Measurements from ENCODE around the gene TTC31.
A peak's percentile ranks its signal among the peaks of the same experiment; 100 is the strongest.
"Not testable (repeated sequence)": the region's sequence is repeated elsewhere in the genome, so short reads cannot be mapped to it uniquely, and the experiment has no call there.

TTC31 gene

DNA sequence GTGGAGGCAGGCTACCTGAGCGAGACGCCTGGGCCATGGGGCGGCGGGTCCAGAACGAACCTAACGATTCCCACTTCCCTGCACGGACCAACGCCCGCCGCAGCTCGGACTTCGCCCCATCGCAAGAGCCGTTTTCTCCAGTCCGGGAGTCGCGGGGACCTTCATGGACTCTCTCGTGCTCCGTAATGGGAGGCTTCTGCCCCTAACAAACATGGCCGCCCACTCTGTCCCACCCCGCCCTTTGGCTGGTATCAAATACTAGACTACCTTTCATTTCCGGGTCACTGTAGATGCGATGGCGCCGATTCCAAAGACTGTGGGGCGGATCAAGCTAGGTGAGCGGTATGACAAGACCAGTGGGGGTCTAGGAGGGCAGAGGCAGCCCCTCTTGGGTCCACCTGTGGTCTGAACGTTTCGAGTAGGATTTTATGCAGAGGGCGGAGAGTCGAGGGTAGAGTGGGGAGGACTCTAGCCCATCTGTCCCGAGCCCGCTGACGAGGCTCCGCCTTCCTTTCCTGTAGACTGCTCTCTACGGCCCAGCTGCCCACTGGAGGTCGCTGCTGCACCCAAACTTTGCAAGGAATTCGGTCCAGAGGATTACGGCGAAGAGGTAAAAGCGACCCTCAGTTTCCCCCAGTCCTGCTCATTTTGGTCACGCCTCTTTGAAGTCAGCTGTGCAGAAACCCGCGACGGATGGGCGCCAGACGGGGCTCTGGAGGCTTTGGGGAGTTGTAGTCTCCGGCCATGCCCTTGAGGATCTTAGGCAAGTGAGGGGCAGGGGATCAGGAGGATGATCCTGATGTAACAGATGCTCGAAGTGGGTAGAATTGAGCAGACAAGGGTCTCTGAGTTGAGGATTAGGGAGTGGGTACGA lies at the start of gene TTC31, which contains the start of gene CCDC142:
TTC31 (plus strand) TSS at position 281 of the 874 bp plus-strand sequence; CDS start at position 296, 15 bp downstream.
CCDC142 (minus strand) TSS at position 198 of the 874 bp plus-strand sequence; CDS start at position 37, 161 bp downstream.
- peak; percentile 93 for DNase-seq (ENCODE audit: low read depth)

DNA sequence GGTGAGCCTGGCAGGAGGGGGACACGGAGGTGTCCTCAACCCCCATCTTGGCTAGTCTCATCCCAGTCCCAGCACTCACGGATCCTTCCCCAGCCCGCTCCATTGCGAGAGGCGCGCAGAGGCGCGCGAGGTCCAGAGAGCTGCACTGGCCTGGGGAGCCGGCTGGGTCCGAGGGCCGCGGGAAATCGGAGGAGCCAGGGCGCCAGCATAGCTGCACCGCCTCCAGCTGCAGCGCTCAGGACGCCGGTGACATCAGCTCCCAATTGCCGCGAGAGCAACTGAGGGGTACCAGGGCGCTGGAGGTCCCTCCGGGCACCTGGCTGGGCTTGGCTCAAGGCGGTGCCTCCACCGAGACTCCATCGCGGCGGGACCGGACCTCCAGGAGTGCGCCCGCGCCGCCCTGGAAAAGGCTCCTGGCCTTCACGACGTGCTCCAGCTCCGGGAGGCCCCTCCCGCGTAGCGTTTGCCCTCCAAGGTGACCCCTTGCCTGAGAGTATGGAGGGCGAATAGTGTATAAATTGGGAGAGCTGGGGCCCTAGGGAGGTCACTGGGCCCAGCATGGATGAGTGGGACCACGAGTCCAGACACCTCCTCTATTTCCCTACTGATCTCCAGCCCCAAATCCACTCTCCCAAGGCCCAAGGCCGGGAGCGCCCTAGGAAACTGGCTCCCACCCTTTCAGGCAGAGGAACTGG lies 46.6 kb upstream of the TTC31 start:
- DNase-seq (ENCODE audit: low read depth): no peak

DNA sequence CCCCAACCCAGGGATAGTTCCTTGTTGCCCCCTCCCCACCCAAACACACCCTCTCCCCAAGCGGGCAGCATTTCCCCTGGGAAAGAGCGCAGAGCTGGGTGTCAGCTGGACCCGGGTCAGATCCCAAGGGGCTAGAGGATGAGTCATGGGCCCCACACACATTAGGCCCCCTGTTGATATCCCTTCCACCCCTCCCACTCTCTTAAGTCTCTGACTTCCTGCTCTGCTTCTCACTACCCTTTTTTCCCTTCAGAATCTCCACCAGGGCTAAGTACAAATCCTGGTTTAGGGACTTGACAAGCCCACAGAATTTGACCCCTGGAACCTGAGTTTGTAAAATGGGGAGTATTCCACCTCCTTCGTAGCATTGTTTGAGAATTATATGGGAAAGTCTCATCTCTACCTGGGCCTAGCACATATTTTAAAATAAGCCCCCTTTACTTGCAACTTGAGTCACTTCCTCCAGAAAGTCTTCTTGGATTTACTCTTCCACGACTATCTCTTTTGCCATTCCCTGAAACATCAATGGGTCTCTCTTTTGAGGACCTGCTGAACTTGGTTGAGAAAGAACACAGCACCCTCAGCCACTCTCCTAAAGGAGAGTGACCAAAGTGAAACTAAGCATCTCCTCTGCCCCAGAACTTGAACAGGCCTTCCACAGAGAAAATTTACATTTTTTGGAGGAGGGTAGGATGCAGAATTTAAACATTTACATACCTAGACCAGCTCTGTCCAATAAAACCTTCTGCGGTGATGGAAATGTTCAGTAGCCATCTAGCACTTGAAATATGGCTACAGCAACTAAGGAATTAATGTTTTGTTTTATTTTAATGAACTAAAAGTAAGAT lies 45.8 kb upstream of the TTC31 start:
- DNase-seq (ENCODE audit: low read depth): no peak

DNA sequence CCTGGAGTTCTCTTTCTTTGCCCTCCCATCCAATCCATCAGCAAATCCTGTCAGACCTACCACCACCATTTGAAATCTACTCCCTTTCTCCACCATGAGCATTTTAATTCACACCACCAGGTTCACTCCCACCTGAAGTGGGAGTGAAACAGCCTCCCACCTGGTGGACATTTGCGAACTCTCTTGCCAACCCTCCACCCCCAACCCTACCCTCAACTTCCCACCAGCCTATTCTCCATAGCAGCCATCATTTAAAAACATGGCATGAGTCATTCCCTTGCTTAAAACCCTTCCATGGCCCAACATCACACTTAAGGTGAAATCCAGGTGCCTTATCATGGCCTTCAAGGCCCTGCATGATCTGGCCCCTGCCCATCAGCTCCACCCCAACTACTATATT lies 44.6 kb upstream of the TTC31 start:
- no peak for DNase-seq (ENCODE audit: low read depth)

DNA sequence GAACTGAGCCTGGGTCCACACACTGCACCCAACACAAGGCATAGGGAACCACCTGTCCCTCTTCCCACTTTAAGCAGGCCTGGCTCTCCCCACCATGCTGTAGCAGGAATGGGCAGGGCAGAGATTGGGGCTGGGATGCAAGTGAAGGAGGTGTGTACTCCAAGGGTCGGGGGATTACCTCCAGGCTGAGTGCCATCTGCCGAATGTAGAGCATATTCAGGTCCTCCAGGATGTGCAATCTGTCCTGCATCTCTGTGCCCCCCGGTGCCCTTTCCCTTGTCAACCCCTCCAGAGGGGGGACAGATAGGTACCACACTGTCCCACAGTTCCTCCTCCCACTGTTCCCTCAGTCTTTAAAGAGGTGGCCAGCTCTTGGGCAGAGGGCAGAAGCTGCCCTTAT lies 43.5 kb upstream of the TTC31 start:
- no peak for DNase-seq (ENCODE audit: low read depth)

DNA sequence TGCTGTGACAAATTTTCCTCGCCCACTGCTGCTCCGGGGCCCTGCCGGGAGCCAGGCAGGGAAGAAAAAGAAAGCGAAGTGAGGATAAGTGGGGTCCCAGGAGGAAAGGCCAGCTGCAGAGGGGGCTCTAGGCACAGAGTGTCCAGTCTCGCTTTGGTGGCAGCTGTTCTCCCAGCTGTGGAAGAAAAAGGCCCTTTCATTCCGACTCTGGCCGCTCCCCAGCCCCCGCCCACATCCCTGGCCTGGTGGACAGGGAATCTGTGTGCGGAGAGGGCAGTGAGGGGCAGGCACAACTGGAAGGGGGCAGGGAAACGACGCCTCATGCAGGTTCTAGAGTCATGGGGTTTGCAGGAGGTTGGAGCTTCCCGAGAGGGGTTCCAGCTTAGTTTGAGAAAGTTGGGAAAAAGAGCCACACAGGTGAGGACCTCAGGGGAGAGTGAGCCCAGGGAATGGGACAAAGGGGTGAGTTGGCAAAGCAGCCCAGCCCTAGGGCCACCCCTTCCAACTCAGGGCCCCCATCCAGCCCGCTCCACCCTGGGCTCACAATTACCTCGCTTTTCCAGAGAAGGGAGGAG lies 43.0 kb upstream of the TTC31 start:
- DNase-seq (ENCODE audit: low read depth): peak; percentile 55

DNA sequence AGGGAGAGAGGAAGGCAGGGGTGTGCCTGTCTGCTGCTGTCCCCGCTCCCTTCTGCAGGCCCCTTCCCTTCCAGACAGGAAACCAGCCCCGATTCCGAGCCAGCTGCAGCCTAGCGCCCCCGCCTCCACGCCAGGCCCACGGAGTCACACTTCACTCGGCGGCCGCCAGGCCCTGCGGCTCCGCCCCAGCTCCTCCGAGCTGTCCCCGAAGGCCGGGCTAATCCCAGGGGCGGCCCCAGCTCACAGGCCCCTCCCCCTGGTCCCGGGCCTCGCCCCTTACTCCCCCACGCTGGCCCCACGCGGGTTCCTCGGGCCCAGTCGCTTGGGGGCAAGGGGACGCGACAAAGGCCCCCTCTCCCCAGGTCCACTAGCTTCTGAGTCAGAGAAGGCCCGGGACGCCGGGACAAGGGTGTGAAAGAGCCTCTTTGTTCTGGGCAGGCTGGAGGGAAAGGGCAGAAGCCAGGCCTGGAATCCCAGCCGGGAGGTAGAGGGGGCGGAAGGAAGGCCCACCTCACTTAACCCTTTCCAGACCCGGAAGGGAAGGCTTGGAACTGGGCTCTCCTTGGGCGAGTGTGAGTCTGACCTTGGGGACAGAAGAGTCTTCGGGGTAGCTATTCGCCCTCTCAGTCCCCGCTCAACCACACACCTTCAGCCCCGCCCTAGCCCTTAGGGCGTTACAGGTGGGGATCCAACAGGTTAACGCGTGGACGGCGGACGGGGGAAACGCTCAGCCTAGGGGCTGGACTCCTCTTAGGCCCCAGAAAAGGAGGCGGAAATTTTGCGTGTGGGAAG lies 42.3 kb upstream of the TTC31 start:
- DNase-seq (ENCODE audit: low read depth): peak; percentile 83

DNA sequence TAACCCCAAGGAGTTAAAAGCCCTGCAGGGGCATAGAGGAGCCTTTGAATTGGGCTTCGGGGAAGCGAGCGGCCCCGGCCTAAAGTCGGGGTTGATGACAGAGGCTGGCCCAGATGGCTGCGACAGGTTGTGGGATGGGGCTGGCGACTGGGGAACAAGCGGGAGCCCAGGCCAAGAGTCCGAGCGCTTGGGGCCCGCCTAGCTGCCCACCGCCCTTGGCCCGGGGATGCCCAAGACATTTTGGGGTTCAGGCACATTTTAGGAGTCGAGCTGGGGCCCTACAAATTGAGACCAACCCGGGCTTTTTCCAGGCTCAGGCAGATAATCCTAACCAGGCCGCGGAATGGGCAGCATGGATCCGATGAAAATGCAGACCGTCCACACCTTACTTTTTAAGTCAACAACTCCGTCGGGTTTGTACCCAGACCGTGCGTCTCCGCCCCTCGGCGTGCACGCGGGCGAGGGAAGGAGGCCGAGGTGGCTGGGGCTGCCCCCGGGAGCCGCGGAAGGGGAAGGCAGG lies 41.7 kb upstream of the TTC31 start:
- DNase-seq (ENCODE audit: low read depth): no peak

DNA sequence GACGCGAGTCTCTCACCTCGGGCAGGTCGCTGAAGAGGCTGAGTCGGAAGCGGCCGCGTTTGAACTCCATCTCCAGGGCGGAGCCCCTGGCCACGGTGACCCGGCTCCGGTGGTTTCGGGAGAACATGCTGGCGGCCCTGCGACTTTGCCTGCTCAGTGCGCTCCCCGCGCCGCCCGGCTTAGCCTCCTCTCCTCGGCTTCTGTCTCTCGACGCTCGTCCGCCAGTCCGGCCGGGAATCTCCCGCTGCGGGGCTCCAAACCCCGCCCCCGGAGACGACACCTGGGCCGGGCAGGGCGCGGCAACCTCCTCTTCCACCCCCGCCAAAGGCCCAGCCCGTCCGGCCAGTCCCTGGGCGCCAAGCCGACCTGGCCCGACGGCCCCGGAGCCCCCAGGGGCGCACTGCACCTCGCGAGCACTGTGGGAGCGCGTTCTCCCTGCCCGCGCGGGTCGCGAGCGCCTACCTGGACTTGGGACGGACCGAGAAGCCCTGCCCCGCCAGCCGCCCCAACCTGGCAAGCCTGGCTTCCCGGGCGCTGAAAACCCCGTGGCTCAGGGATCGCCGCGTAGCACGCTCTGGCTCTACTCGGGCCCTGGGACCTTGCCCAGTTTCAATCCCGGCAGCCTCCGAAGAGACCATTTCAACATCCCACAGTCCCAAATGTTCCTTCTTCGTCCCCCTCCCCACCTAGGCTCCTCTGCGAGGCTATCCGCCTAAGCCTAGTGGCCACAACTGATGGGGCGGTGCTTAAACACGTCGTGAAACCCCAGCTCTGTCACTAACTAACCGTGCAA lies 41.0 kb upstream of the TTC31 start, which contains the start of gene RTKN:
RTKN (minus strand) TSS at position 248 of the 793 bp plus-strand sequence; CDS start at position 127, 121 bp downstream.
- no peak for DNase-seq (ENCODE audit: low read depth)

DNA sequence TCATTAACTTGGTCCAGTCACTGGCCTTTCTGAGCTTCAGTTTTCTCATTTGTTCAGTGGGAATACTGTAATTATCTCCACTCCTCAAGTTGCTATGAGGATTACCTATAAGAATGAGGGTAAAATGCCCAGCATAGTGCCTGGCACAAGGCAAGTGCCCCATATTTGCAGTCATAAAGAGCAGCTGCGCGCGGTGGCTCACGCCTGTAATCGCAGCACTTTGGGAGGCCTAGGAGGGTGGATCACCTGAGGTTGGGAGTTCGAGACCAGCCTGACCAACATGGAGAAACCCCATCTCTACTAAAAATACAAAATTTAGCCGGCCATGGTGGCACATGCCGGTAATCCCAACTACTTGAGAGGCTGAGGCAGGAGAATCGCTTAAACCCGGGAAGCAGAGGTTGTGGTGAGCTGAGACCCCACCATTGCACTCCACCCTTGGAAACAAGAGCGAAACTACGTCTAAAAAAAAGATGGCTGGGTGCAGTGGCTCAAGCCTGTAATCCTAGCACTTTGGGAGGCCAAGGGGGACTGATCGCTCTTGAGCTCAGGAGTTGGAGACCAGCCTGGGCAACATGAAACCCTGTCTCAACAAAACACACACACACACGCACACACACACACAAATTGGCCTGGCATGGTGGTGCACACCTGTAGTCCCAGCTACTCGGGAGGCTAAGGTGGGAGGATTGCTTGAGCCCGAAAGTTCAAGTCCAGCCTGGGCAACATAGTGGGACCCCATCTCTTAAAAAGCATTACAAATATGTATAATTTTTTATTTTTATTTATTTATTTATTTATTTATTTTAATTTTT lies 40.2 kb upstream of the TTC31 start:
- not testable (repeated sequence) for DNase-seq (ENCODE audit: low read depth)

DNA sequence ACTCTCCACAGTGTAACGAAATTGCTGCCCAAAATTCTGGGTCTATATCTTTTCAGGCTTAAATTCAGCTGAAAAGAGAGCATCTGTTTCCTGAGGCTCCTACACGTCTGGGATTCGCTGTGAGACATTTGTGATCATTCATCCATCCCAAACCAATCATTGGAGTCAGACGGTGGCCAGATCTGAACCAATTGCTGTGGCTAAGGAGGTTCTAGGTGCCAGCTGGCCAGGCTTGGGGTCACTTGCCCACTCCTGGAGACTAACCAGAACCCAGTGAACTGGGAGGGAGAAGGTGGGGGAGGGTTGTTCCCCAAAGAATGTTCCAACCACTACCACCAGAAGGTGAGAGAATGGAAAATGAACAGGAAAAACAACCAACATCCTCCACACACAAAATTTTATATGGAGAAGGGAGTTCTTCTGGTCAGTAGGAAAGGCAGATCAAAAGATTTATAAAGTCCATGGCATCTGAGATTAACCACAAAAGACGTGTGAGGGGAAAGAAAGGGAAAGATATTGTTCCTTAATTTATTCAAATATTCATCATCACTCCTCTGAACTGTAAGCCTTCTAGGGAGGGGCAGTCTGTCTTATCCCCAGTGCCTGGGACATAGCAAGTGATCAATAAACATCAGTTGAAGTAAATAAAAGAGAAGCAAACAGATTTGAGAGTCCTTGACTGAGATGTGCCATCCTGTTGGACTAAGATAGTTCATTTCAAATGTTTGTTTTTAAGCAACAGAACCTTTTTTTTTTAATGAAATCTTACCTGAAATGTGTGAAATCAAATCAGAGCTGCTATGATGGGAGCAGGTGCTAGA lies 38.2 kb upstream of the TTC31 start:
- no peak for DNase-seq (ENCODE audit: low read depth)

DNA sequence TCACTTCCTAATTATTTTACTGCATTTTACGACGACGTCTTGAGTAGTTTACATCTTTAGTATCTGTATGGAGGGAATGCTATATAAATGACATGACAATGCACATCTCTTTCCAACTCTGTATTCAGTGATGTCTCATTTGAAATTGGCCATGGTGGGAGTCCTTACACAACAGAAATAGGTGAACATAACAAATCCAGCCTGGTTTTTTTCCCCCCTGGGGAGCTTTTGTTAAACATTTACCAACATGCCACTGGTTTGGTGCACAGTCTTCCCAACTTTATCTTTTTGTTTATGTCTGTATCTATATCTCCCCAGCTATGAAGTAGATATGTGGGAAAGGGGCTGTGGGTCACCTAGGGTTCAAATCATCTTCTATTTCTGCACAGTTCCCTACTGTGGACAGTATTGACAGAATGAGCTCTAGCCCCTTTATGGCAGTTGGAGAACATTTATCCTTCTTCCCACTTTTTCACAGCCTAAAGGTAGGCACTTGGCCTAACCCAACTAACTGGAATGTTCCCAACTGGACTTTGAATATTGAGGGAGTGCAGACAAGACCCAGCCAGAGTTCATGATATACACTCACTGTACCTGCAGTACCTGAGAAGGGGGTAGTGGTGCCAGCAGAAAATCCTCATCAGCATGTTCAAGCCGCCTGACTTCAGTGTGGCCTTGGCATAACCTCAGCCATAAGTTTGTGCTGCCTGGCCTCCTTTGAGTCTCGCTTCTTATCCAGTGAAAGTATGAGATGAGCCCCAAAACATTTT lies 35.5 kb upstream of the TTC31 start:
- no peak for DNase-seq (ENCODE audit: low read depth)

DNA sequence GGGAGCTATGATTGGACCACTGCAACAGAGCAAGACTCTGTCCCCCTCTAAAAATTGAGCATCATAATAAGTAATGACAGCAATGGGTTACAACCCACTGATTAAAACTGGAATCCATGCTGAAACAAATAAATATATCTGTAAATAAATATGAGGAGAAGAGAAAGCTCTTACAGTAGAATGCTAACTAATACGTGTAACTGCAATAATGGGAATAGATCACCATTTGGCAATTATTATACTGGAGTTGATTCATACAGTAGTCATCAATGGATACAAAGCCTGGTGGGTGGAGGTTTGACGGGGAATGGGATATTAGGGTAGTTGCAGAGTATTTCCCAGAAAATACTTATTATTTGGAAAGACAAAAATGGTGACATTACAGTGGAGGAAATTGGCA lies 34.1 kb upstream of the TTC31 start:
- no peak for DNase-seq (ENCODE audit: low read depth)

DNA sequence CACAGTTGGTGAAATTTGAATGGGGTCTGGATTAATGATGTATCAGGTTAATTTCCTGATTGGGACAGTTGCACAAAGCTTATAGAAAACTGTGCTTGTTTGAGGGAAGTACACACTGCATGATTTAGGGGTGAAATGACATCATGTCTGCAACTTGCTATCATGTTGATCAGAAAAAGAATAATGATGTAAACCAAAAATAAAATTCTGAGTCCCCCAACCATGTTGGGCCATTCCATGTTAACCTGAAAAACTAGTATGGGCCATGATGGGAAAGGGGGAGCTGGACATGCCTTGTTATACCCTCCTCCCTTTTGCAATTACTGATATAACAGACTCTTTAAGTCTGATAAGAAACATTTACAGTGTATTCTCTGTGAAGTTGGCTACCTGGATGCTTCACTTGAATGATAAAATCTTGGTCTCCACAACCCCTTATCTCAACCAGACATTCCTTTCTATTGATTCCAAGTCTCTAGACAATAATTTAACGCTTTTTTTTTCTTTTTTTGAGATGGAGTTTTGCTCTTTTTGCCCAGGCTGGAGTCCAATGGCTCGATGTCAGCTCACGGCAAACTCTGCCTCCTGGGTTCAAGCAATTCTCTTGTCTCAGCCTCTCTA lies 32.2 kb upstream of the TTC31 start:
- no peak for DNase-seq (ENCODE audit: low read depth)

DNA sequence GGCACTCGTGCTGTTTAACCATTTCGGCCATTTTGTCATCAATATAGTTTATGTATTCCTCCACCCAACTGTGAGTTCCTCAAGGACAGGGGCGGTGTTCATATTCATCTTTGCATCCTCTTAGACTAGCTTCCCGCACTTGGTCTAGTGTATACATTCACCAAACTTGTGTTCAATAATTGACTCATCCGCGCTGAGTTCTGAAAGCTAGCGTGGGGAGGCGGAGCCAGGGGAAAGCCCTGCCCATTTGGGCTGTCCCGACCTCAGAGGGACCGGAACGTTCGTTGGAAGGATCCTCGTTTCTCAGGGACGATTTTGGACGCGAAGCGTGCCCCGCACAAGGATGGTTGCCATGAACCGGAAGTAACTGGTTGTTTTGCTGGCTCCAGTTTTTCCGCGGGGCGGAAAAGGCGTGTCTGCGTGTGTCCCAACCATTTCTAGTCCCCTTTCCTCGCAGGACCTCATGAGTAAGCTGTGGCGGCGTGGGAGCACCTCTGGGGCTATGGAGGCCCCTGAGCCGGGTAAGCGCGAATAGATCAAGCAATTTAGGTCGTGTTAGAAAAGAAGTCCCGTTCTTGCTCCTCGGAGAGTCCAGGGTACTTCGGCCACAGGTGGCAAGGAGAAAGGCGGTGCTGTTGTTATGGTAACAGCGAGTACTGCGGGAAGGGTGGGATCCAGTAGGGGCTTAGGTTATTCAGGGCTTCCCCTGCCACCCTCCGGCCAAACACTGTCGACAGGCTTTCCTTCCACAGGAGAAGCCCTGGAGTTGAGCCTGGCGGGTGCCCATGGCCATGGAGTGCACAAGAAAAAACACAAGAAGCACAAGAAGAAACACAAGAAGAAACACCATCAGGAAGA lies 28.0 kb upstream of the TTC31 start, which contains the start of gene INO80B:
INO80B (plus strand) TSS at position 434 of the 858 bp plus-strand sequence; CDS start at position 464, 30 bp downstream.
- peak; percentile 97 for DNase-seq (ENCODE audit: low read depth)

DNA sequence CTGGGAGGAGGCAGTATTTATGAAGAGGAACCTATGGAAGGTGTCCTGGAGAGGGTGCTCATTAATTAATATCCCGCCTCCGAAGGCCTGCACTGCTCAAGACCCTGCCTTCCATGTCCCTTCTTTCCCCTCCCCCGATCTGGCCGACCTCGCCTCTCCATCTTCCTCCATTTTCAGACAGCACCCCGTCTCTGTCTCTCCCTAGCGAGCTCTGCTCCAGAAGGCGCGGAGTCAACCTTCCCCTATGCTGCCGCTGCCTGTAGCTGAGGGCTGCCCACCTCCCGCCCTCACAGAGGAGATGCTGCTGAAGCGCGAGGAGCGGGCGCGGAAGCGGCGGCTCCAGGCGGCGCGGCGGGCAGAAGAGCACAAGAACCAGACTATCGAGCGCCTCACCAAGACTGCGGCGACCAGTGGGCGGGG lies 25.7 kb upstream of the TTC31 start:
- no peak for DNase-seq (ENCODE audit: low read depth)

All from fibroblast of gingiva (primary cell).